CD14-positive monocyte (primary cell): ENCODE results near the gene SLC38A8. TPM values are rescaled to one million over a fixed set of nuclear protein-coding genes. Genes with fewer than 3 reads are reported as not detected.
A peak's percentile ranks its signal among the peaks of the same experiment; 100 is the strongest.

Experiments
- DNase-seq, 3 donors: peaks; one replicate each; pipeline ENCODE4 v3.0.0-alpha.2; 2011 to 2022
- H2AFZ ChIP-seq: 2 replicates; pipeline ENCODE4 v1.6.0; 2012; ENCODE audit warnings: mild to moderate bottlenecking, low read depth, low read length, inconsistent platforms; ENCODE audit not compliant: insufficient read depth, poor library complexity, severe bottlenecking
- H3K27ac ChIP-seq, 2 donors: 1 replicate in 1 of 2; 2 replicates in 1 of 2; pipeline ENCODE4 v1.5.1; 2012 to 2013; ENCODE audit warnings: low read length in 2 of 2, control low read depth in 1 of 2, inconsistent platforms in 1 of 2, low read depth in 1 of 2, mild to moderate bottlenecking in 1 of 2
- H3K27me3 ChIP-seq, 2 donors: one replicate each; pipeline versions ENCODE4 v1.6.0 to v1.6.1; 2011 to 2013; ENCODE audit warnings: low read length in 2 of 2; ENCODE audit not compliant: control insufficient read depth in 2 of 2, insufficient read depth in 2 of 2
- H3K36me3 ChIP-seq, 2 donors: replicated peaks in 1 of 2; 1 replicate in 1 of 2; 2 replicates in 1 of 2; pipeline versions ENCODE4 v1.5.1 to v1.6.1; 2012 to 2013; ENCODE audit warnings: low read length in 2 of 2, control low read depth in 1 of 2, inconsistent platforms in 1 of 2, mild to moderate bottlenecking in 1 of 2; ENCODE audit not compliant: insufficient read depth in 2 of 2, control insufficient read depth in 1 of 2
- H3K4me1 ChIP-seq, 2 donors: 1 replicate in 1 of 2; 2 replicates in 1 of 2; pipeline versions ENCODE4 v1.5.1 to v1.6.1; 2012 to 2013; ENCODE audit warnings: low read length in 2 of 2, control low read depth in 1 of 2, inconsistent platforms in 1 of 2, mild to moderate bottlenecking in 1 of 2, moderate library complexity in 1 of 2; ENCODE audit not compliant: insufficient read depth in 2 of 2, control insufficient read depth in 1 of 2
- H3K4me2 ChIP-seq: replicated peaks from 2 replicates; pipeline ENCODE3; 2012; ENCODE audit warnings: low read length, moderate library complexity, mild to moderate bottlenecking; ENCODE audit not compliant: poor library complexity, severe bottlenecking; ENCODE audit errors: extremely low read depth
- H3K4me3 ChIP-seq, 3 experiments: fragments of 200-600 bp in 1 of 3; sonication (generic) in 1 of 3; replicated peaks in 1 of 3; 1 replicate in 2 of 3; 2 replicates in 1 of 3; pipeline ENCODE4 v1.5.1; 2011 to 2013; ENCODE audit warnings: low read length in 3 of 3, mild to moderate bottlenecking in 3 of 3, control low read depth in 2 of 3, low read depth in 2 of 3, inconsistent platforms in 1 of 3, moderate library complexity in 1 of 3
- H3K79me2 ChIP-seq: 2 replicates; pipeline ENCODE4 v1.6.0; 2012; ENCODE audit warnings: mild to moderate bottlenecking, control low read depth, inconsistent platforms, low read length, moderate library complexity; ENCODE audit not compliant: insufficient read depth
- H3K9ac ChIP-seq: 2 replicates; pipeline ENCODE4 v1.6.0; 2017; ENCODE audit warnings: low read length, mild to moderate bottlenecking; ENCODE audit not compliant: insufficient read depth, poor library complexity, severe bottlenecking
- H3K9me3 ChIP-seq, 2 donors: replicated peaks in 1 of 2; 1 replicate in 1 of 2; 2 replicates in 1 of 2; pipeline versions ENCODE4 v1.5.1 to v1.6.1; 2012 to 2013; ENCODE audit warnings: low read length in 2 of 2, control low read depth in 1 of 2; ENCODE audit not compliant: control insufficient read depth in 1 of 2, insufficient read depth in 1 of 2
- H4K20me1 ChIP-seq: 2 replicates; pipeline ENCODE4 v1.6.0; 2012; ENCODE audit warnings: mild to moderate bottlenecking, low read length, control low read depth, moderate library complexity; ENCODE audit not compliant: insufficient read depth
- H3K27ac Mint-ChIP-seq, 7 donors: one replicate each; pipeline ENCODE4 v1.8.0; 2020; ENCODE audit warnings: mild to moderate bottlenecking in 7 of 7, mixed read lengths in 7 of 7, moderate library complexity in 6 of 7, inconsistent platforms in 2 of 7
- H3K27me3 Mint-ChIP-seq, 3 donors: one replicate each; pipeline ENCODE4 v1.8.0; 2021 to 2022; ENCODE audit warnings: low read depth in 3 of 3, mild to moderate bottlenecking in 3 of 3, mixed read lengths in 3 of 3, moderate library complexity in 3 of 3, inconsistent platforms in 1 of 3
- H3K36me3 Mint-ChIP-seq, 2 donors: one replicate each; pipeline ENCODE4 v1.8.0; 2020; ENCODE audit warnings: mixed read lengths in 2 of 2, inconsistent platforms in 1 of 2, mild to moderate bottlenecking in 1 of 2
- H3K4me1 Mint-ChIP-seq: one replicate; pipeline ENCODE4 v1.8.0; 2020; ENCODE audit warnings: mild to moderate bottlenecking, mixed read lengths
- H3K4me3 Mint-ChIP-seq, 2 donors: one replicate each; pipeline ENCODE4 v1.8.0; 2020; ENCODE audit warnings: mild to moderate bottlenecking in 2 of 2, mixed read lengths in 2 of 2, moderate library complexity in 1 of 2
- H3K9me3 Mint-ChIP-seq, 7 donors: one replicate each; pipeline ENCODE4 v1.8.0; 2020 to 2022; ENCODE audit warnings: mixed read lengths in 7 of 7, mild to moderate bottlenecking in 6 of 7, moderate library complexity in 6 of 7, inconsistent platforms in 2 of 7
- WGBS: methylation state at CpG from one replicate; pipeline ENCODE4 v1.1.5; 2013; ENCODE audit warnings: missing lambda C conversion rate; ENCODE audit not compliant: insufficient coverage; 5-methylcytosine and 5-hydroxymethylcytosine counted together
- intact Hi-C, 2 donors: fragments of 100-400 bp; cut with micrococcal nuclease; formaldehyde crosslinking; loops; one replicate each; pipeline versions ENCODE4 v1.15.0 to v1.15.1; 2023
- polyA plus RNA-seq, 3 donors: library from polyadenylated mRNA; depleted of rRNA in 1 of 3; unstranded in 2 of 3; stranded (reverse) in 1 of 3; fragments of 300-500 nt in 2 of 3; fragments of >200 nt in 1 of 3; fragmentation: Illumina TruSeq in 2 of 3; gene quantifications; 1 replicate in 2 of 3; 2 replicates in 1 of 3; pipeline ENCODE4 v1.2.3, GENCODE V29; 2012 to 2021
- TF ChIP-seq, protein P1 (sequence below): fragments of 200-600 bp; IDR thresholded peaks from one replicate; pipeline ENCODE4 v1.8.0; 2022; ENCODE audit warnings: antibody characterized with exemption, mild to moderate bottlenecking

The SLC38A8 gene
- polyA plus RNA-seq, 3 donors: not detected

DNA sequence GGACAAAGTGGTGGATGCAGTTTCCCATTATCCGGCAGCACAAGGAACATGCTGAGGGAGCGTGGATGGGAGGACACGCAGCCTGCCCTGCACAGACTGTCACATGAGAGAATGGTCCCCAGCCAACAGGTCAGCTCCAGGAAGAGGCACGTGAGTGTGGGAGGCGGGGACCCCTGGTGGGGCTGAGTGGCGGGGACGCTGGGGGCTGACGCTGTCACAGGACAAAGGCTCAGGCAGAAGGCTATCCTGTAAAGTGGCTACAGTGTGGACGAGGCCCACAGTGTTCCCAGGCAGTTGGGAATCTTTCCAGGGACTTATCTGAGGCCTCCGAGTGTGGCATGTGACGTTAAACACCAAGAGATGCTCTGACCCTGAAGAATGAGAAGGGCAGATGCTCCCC is 43.7 kb upstream of the SLC38A8 start:
- peak overlapping the region in 1 of 3 experiments; percentile 36 for H3K4me3 ChIP-seq
- WGBS: 54% methylated on average over 11 of the region's 11 CpGs
- Mint-ChIP-seq H3K4me1 (peaks cover 66% of the 10 kb centered on the region), H3K36me3 (peaks cover 70% of the 10 kb centered on the region in 2 donors), H3K27me3 (peaks cover 0 to 3% (median 0%) of the 10 kb centered on the region in 3 donors), H3K27ac (peak overlapping the region; percentile 55 to 88 (median 79)), H3K9me3 (no peaks in the 10 kb centered on the region), H3K4me3 (peak overlapping the region; percentile 53 to 74)
- H3K4me1 ChIP-seq: peaks cover 60 to 67% of the 10 kb centered on the region in 2 donors
- intact Hi-C loops: loop anchor here (5.0 kb wide), 2 partner anchors 46 to 101 kb away; partner anchors contain the start of gene TAF1C (in 1 of the 2)
- peak overlapping the region; percentile 61 for H3K4me2 ChIP-seq
- H3K9me3 ChIP-seq: no peaks in the 10 kb centered on the region
- H2AFZ ChIP-seq: no peak overlapping the region
- no peak for DNase-seq
- H3K27ac ChIP-seq: peak overlapping the region; percentile 48 to 68
- TF ChIP-seq, protein P1, sequence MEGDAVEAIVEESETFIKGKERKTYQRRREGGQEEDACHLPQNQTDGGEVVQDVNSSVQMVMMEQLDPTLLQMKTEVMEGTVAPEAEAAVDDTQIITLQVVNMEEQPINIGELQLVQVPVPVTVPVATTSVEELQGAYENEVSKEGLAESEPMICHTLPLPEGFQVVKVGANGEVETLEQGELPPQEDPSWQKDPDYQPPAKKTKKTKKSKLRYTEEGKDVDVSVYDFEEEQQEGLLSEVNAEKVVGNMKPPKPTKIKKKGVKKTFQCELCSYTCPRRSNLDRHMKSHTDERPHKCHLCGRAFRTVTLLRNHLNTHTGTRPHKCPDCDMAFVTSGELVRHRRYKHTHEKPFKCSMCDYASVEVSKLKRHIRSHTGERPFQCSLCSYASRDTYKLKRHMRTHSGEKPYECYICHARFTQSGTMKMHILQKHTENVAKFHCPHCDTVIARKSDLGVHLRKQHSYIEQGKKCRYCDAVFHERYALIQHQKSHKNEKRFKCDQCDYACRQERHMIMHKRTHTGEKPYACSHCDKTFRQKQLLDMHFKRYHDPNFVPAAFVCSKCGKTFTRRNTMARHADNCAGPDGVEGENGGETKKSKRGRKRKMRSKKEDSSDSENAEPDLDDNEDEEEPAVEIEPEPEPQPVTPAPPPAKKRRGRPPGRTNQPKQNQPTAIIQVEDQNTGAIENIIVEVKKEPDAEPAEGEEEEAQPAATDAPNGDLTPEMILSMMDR: no peak
- peak overlapping the region; percentile 1 for H3K9ac ChIP-seq
- H3K36me3 ChIP-seq: peaks cover 42 to 70% of the 10 kb centered on the region in 2 donors
- peaks cover 35% of the 10 kb centered on the region for H3K79me2 ChIP-seq
- H3K27me3 ChIP-seq: no peaks in the 10 kb centered on the region
- peaks cover 10% of the 10 kb centered on the region for H4K20me1 ChIP-seq

DNA sequence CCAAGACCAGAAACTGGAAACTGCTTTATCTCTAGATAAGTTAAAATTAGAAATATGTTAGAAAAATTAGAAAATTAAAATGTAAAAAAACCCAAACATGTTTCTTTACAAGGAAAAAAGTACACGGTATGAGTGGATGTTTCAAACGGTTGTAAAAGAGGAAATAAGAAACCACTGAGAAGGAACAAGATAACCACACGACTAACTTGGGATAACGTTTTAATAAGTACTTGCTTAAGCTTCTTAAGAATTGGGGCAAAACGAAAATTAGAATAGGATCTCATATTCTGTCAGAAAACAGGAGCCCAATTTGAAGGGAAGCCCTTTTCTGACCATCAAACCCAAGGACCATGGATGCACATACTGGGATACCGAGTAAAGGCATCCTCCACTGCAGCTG is 43.2 kb upstream of the SLC38A8 start:
- peak overlapping the region; percentile 61 for H3K4me2 ChIP-seq
- 0% methylated on average over 1 of the region's 6 CpGs for WGBS
- peak overlapping the region; percentile 53 to 74 for H3K4me3 Mint-ChIP-seq

More for the DNA sequence above, 43.2 kb upstream of the SLC38A8 start:
- Mint-ChIP-seq H3K9me3 (no peaks in the 10 kb centered on the region), H3K27ac (peak overlapping the region; percentile 55 to 88 (median 79)), H3K27me3 (peaks cover 0 to 3% (median 0%) of the 10 kb centered on the region in 3 donors), H3K4me1 (peaks cover 66% of the 10 kb centered on the region), H3K36me3 (peaks cover 70% of the 10 kb centered on the region in 2 donors)
- Histone ChIP-seq H3K36me3 (peaks cover 44 to 70% of the 10 kb centered on the region in 2 donors), H3K27ac (peak overlapping the region; percentile 48 to 68), H4K20me1 (peaks cover 10% of the 10 kb centered on the region), H3K9me3 (no peaks in the 10 kb centered on the region), H3K79me2 (peaks cover 36% of the 10 kb centered on the region), H3K4me1 (peaks cover 60 to 67% of the 10 kb centered on the region in 2 donors), H3K9ac (peak overlapping the region; percentile 1), H3K27me3 (no peaks in the 10 kb centered on the region), H2AFZ (no peak overlapping the region), H3K4me3 (peak overlapping the region in 1 of 3 experiments; percentile 36)
- intact Hi-C loops: loop anchor here (5.0 kb wide), 2 partner anchors 47 to 102 kb away; partner anchors contain the start of gene TAF1C (in 1 of the 2)
- peak; percentile 36 to 65 (median 57) for DNase-seq
- TF ChIP-seq, protein P1: no peak
